ENCODE measurements around the gene RMND5B.

DNA sequence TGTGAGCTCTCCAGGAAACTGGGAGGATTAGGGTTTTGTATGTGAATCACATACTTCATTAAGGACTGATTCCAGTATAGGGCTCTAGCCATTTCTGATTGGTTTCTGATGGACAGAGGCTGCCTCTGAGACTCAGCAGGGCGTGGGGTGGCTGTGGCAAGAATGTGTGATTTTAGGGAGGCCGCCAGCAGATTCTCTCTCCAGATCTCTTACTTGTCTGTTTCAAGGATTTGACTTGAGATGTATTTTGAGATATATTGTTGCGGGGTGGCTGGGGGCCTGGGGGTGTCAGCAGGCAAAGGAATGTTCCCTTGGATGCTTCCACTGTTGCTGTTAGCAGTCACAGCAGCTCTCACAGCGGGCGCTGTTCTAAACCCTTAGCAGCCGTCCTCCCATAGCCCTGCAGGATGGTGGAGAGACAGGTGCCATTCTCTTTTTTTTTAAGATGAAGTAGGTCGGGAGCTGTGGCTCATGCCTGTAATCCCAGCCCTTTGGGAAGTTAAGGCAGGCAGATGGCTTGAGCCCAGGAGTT is 65.5 kb downstream of the RMND5B start:
- no peak for TF ChIP-seq CTCF (IDR thresholded peaks at IDR 0.05 in 2 of 3, conservative IDR thresholded peaks at IDR 0.05 in 1 of 3; ENCODE audit: borderline replicate concordance in 1 of 3, insufficient read depth in 1 of 3, low read depth in 2 of 3, low read length in 2 of 3)
- no peak for TF ChIP-seq POLR2AphosphoS5 (IDR thresholded peaks at IDR 0.05; ENCODE audit: low read depth, low read length)
- no peak for TF ChIP-seq JUND (IDR thresholded peaks at IDR 0.05)
- TF ChIP-seq SRF (IDR thresholded peaks at IDR 0.05; ENCODE audit: low read depth): no peak
- TF ChIP-seq, protein P1, sequence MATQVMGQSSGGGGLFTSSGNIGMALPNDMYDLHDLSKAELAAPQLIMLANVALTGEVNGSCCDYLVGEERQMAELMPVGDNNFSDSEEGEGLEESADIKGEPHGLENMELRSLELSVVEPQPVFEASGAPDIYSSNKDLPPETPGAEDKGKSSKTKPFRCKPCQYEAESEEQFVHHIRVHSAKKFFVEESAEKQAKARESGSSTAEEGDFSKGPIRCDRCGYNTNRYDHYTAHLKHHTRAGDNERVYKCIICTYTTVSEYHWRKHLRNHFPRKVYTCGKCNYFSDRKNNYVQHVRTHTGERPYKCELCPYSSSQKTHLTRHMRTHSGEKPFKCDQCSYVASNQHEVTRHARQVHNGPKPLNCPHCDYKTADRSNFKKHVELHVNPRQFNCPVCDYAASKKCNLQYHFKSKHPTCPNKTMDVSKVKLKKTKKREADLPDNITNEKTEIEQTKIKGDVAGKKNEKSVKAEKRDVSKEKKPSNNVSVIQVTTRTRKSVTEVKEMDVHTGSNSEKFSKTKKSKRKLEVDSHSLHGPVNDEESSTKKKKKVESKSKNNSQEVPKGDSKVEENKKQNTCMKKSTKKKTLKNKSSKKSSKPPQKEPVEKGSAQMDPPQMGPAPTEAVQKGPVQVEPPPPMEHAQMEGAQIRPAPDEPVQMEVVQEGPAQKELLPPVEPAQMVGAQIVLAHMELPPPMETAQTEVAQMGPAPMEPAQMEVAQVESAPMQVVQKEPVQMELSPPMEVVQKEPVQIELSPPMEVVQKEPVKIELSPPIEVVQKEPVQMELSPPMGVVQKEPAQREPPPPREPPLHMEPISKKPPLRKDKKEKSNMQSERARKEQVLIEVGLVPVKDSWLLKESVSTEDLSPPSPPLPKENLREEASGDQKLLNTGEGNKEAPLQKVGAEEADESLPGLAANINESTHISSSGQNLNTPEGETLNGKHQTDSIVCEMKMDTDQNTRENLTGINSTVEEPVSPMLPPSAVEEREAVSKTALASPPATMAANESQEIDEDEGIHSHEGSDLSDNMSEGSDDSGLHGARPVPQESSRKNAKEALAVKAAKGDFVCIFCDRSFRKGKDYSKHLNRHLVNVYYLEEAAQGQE (IDR thresholded peaks at IDR 0.05; ENCODE audit: low read depth): no peak
- no peak for TF ChIP-seq TCF7L2 (IDR thresholded peaks at IDR 0.05; ENCODE audit: borderline replicate concordance, extremely low read depth, insufficient read depth, insufficient read length)
- no peak for TF ChIP-seq SIN3A (IDR thresholded peaks at IDR 0.05; ENCODE audit: low read depth)
- TF ChIP-seq FOSL1 (IDR thresholded peaks at IDR 0.05; ENCODE audit: low read depth): no peak
- no peak for TF ChIP-seq CEBPB (IDR thresholded peaks at IDR 0.05; ENCODE audit: low read depth)
- no peak for TF ChIP-seq POLR2A (IDR thresholded peaks at IDR 0.05; ENCODE audit: borderline replicate concordance, extremely low read depth, insufficient read depth, insufficient read length)
- TF ChIP-seq, protein P2, sequence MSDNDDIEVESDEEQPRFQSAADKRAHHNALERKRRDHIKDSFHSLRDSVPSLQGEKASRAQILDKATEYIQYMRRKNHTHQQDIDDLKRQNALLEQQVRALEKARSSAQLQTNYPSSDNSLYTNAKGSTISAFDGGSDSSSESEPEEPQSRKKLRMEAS (IDR thresholded peaks at IDR 0.05): no peak
- TF ChIP-seq, protein P3, sequence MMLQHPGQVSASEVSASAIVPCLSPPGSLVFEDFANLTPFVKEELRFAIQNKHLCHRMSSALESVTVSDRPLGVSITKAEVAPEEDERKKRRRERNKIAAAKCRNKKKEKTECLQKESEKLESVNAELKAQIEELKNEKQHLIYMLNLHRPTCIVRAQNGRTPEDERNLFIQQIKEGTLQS (IDR thresholded peaks at IDR 0.05): no peak

Data from HCT116 (cell line).